NOMO-1 (cell line): Measurements from ENCODE around the gene ING4.

ENCODE experiments used
- DNase-seq, 2 experiments: peaks; one replicate each; lab custom pipeline; 2025; ENCODE audit not compliant: unreplicated experiment in 2 of 2; lab: John Stamatoyannopoulos, UW

The ING4 gene

DNA sequence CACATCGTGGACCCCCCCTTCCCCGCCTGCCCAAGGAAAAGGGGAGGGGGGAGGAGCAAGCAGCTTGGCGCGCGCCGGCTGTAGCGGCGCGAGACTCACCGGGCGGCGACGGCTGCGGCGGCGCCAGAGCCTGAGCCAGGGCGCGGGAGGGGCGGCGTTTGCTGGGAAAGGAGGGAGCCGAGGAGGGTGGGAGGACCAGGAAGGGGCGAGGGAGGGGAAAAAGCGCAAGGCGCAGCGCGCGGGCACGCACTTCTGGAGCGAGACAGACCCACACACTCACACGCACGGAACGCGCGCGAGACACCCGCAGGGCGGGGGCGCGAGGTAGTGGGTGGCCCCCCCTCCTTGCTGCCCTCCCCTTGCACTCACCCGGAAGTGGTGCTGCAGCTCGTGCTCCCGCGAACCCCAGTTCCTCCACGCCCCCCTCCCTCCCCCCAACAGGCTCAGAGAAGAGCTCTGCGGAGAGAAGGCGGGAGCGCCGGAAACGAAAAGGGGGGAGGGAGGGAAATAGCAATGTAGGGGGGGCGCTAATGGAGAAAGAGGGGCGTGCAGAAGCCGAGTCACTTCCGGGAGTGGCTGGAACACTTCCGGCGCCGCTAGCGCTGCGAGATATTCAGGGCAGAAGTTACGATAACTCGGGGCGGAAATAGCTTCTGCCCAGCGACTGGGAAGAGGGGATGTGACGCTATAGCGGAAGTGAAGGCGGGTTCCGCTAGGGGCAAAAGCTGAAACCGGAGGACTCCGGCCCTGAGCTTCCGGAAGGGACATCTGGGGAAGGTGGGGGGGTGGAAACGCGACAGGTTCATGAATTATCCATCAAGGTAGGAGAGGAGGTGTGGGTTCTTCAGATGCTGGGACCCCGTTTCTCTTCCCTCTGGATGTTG is 26.3 kb upstream of the ING4 start, which contains the start of gene ZNF384:
Gene ZNF384, minus strand, starts transcription at position 377 of the 884 bp plus-strand sequence. CDS start 9,855 bp downstream, outside the sequence.
- DNase-seq = peak; percentile 98 to 99

DNA sequence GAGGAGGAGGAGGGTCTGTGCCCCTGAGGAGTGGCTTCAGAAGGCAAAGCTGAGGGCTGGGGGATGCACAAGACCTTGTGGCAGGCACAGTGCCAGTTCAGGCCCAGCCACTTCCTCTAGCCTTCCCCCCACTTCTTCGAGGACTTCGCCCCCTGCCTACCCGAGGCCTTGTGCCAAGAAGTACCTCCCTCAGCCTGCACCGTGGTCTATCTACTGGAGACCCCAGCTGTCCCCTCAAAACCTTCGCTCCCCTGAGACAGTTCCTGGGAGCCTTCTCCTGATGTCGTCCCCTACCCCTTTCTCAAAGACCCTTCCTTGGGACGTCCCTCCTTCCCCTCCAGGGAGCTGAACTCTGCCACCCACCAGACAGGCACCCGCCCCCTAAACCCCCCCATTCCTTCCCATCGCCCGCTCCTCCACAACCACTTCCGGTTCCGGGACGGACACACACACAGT is 25.7 kb upstream of the ING4 start:
- DNase-seq = peak; percentile 42 to 59

DNA sequence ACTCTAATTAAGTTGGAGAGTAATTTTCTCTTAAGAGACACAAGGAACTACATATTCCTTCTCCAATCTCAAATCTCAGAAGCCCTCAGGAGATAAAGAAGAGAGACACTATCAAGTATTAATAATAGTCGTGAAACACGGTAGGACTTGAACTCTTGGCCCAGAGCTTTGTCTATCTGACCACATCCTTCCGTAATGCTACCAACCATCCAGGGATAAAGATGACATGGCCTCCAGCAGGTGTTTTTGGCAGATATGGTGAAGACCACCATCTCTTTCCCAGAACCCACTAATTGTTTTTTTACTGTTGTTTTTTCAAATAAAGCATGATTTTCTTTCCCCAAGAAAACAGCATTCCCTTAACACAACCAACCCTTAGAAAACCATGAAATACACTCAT is 22.9 kb upstream of the ING4 start:
- DNase-seq = no peak

DNA sequence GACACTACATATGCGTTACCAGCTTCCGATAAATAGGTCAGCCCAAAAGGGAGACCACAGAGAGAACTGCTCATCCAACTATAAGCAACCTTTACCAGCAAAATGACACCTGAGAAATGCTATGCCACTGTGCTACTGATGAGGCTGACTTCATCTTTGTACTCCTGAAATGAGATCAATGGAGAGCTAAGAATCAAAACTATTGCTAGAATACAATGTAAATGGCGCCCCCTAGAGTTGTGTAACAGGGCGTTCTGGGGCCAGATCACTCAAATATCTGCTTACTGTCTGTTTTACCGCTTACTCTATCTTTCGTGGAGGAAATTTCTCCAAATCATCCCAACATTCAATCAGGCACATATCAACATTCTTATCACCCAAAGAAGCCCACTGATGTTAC is 21.7 kb upstream of the ING4 start:
- peak in 1 of 2 experiments; percentile 39 for DNase-seq

DNA sequence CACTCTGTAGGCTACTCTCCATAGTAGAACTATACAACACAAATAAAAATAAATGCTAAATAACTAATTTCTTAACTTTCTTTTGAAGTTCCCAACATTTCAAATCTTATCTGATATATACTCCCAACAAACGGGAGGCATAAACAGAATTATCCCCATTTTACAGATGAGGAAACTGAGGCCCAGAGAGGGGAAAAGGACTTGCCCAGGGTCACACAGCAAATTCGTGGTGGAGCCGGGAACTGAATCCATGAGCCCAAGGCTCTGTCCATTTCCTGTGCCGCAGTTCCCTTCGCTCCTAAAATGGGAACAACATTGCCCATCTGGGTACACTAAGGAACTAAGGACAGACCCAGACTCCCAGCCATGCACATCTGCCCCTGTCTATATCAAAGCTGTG is 14.0 kb upstream of the ING4 start:
- DNase-seq = no peak

DNA sequence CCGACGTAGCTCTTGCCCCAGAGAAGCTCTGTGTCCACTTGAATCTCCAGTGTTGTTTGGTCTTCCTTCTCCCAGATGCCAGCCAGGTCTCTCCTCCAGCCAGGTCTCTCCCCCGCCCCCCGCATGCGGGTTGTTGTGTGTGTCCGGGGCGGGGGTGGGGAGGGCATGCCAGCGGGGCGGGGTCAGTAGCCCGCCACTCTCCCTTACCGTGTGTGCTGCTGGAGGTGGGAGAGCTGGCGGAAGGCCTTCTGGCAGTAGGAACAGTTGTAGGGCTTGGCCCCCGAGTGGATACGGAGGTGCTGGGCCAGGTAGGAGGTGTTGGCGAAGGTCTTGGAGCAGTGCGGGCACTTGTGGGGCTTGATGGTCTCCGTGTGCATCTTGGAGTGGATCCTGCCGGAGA is 9.2 kb upstream of the ING4 start:
- DNase-seq = no peak

DNA sequence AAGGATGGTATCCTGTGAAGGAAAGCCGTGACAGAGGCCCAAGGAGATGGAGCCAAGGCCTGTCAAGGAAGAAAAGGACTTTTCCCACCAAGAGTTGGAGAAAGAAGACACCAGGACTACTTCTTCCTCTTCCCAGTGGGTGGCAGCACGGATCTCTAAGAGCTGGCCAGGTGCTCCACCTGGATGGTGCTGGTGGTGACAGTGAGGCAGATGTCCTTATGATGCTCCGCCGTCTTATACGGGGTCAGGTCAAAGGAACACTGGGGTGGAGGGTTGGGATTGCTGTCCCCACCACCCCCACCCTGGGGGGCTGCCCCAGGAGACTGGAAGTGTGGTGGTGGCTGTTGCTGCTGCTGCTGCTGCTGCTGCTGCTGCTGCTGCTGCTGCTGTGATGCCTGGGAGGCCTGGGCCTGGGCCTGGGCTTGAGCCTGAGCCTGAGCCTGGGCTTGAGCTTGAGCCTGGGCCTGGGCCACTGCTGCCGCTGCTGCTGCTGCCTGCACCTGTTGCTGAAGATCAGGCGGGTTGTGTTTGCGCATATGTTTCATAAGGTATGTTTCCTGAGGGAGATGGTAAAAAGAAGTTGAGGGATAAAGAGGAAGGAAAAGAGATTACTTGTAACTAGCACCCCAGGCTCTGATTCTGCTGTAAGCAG is 4.8 kb upstream of the ING4 start:
- no peak for DNase-seq

DNA sequence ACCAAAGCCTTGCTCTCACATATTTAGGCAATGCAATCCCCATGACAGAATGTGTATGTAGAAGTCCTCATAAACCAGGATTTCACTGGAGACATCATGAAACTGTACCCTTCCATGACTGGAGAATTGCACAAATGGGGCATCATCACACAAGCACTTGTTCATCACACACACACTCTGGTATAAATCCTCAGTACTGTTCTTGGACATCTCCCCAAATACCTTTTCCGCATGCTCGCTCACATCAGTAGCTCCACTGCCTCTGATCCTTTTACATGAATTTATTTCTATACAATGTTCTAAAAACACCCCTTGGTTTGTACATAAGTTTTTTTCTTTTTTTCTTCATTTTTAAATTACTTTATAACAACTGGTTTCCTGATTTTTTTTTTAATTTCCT is 3.3 kb upstream of the ING4 start:
- DNase-seq = no peak

DNA sequence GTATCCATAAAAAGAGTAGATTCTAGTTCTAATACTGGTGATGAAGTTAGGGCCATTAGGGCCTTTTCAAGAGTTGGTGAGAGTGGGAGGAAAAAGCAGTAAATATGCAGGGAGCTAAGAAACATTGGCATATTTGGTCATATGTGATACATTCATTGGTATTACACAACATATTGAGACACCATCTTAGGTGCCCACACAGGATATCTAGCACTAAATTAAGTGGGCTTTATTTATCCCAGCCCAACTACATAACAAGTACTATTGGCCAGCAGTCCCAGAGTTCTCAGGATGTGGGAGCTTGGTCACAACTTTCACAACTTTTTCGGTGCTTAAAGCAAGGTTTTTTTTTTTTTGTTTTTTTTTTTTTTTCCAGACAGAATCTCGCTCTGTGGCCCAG is 2.0 kb upstream of the ING4 start:
- DNase-seq = peak; percentile 39 to 60

DNA sequence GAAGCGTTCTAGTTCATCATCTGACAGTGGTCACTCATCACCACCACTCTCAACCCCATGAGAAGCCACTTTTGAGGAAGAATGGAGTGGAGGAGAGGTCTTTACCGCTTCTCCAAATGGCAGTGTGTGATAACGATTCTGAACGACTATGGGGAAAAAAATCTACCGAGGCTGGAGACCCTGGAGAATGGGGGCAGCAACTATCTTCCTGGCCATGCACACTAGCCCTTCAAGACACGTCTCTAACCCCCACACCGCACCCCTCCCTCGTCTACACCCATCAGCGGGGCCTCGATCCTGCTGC is 365 bp downstream of the ING4 start:
- no peak for DNase-seq

DNA sequence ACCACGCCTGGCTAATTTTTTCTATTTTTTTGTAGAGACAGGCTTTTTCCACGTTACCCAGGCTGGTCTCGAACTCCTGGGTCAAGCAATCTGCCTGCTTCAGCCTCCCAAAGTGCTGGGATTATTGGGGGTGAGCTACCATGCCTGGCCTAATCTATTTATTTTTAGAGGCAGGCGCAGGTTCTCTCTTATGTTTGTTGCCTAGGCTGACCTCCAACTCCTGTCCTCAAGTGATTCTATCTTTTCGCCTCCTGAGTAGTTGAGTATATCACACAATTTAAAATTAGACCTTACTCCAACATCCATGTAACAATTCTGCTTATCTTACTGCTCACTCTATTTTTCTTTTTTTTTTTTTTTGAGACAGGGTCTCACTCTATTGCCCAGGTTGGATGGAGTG is 8.9 kb downstream of the ING4 start:
- no peak for DNase-seq

DNA sequence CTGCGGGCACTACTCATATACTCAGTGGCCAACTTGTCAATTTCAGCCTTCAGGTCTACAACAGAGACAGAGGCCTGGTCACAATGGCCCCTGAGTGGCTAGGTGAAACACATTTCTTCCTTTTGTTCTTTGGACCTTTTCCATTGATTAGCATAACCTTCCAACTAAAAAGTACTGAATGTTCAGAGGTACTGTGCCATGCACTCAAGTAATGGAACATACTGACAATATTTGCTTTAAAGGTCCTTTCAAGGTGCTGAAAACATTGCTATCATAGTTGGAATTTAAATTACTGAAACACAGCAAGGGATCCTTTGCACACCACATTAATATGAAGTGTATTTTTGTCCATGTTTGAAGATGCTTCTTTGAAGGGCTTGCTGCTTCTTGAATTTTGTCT is 9.6 kb downstream of the ING4 start:
- DNase-seq = no peak

DNA sequence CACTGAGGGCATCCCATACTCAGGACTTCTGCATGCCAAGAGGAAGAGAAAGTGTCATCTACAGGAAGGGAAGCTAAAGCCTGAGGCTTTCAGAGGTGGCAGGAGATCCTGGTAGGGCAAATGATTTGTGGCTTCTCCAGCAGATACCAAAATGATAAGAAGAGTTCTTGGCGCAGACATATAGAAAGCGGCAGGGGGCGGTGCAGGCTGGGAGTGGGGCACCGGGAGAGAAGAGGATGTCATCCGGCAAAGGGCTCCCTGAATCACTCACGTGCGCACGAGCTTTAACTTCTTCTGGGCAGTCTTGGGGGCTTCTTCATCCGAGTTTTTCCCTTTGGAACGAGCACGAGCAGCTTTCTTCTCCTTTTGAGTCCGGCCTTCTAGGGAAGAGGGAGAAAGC is 10.5 kb downstream of the ING4 start:
- DNase-seq = no peak

DNA sequence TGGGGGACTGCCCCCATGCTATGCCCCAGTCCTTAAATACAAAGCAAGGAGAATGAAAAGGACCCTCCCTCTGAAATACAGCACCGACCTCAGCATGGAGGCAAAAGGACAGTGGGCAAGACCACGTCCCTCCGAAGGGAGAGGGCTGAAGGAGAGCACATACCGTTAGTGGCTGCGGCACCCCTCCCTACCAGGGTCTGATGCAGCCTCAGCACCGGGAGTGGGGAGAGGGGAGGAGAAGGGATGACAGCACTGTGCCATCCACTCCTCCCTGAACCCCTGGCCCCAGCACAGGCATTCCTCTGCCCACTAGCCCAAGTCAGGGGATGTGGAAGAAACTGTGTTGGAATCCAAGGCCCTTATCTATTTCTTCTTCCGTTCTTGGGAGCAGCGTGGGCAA is 12.1 kb downstream of the ING4 start:
- DNase-seq = no peak

DNA sequence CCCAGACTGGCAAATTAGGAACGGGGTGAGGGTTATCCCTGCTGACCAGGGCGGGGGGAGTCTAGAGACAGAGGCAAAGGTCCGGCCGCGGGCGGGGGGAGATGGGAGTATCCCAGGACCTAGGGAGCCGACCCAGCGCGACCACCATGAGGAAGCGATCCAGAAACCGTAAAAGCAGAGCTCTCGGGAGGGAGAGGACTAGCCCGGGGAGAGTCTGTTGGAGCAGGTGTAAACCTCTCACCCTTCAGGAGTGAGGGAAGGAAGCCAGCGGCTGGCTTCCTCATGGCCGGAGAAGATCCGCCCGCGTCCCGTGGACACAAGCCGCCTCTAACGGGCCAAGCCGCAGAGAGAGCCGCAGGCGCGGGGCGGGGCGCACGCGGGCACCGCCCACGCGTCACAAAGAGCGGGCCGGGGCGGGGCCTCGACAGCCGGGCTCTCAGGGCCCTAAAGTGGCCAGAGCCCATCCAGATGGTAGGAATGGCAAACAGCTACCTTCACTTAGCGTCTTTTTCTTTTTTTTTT is 15.8 kb downstream of the ING4 start, which contains the start of gene ACRBP:
Gene ACRBP, minus strand, starts transcription at position 350 of the 522 bp plus-strand sequence. Its CDS starts 66 bp downstream, at position 284.
- peak; percentile 60 to 76 for DNase-seq

DNA sequence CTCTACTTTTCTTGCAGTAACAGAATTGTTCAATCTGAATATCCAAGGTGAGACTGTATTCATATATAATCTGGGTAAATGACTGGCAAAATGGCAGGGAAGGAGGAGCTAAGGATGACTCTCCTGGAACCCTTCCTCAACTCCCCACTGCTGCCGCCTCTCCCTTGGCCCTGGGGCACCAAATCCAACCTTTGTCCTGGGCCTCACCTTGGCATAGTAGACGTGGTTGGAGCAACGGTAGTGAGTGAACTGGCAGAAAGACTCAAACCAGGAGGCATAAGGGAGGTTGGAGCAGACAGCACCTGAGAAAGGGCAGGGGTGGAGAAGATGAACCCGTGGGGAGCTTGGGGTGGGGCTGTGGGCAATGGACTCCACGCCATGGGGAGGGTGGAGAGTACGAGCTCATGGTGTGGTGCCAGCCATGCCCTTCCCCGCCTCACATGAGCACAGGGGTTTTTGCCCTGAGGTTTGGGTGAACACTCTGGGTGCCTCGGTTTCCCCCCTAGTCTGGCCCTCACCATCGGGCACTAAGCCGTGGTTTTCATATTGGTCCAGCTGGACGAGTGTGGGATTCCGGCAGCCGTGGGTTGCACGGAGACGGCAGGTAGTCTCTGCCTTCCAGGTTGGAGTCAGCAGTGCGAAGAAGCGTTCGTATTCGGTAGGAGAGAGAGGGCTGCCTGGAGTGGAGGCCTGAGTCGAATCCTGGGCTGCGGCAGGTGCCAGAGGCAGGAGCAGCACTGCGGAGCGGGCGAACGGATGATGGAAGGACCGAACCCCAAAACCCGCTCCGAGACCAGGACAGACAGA is 16.4 kb downstream of the ING4 start:
- no peak for DNase-seq

DNA sequence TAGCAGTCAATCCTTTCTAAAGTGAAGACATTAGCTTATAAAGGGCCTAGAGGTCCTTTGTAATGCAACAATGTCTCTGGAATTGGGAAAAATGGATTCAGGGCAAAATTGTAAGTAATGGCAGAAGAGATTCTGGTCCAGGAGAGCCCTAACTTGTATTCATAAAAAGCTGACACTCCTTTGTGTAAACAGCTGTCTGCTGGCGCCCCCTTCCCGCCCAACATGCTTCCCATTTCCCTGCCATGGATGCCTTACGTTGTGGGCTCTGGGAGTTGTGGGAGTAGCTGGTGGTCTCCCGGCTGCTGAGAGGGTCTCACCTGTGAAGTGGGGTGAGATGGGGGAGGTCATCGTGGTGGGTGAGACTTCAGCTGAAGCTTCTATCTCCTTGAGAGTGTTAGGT is 18.0 kb downstream of the ING4 start:
- no peak for DNase-seq

DNA sequence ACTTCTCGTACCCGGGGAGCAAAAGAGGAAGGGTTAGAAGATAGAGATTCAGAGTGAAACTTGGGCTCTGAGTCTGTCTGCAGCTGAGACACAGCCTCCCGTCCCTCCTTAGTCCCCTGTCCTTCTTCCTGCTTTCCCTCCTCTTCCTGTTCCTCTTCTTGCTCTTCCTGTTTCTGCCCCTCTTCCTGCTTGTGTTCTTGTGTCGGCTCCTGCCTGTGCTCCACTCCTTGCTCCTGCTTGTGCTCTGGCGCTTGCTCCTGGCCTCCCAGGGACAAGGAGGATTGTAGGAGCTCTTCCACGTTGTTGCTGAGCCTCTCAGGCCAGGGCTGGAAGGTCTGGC is 18.7 kb downstream of the ING4 start:
- peak; percentile 78 to 87 for DNase-seq

DNA sequence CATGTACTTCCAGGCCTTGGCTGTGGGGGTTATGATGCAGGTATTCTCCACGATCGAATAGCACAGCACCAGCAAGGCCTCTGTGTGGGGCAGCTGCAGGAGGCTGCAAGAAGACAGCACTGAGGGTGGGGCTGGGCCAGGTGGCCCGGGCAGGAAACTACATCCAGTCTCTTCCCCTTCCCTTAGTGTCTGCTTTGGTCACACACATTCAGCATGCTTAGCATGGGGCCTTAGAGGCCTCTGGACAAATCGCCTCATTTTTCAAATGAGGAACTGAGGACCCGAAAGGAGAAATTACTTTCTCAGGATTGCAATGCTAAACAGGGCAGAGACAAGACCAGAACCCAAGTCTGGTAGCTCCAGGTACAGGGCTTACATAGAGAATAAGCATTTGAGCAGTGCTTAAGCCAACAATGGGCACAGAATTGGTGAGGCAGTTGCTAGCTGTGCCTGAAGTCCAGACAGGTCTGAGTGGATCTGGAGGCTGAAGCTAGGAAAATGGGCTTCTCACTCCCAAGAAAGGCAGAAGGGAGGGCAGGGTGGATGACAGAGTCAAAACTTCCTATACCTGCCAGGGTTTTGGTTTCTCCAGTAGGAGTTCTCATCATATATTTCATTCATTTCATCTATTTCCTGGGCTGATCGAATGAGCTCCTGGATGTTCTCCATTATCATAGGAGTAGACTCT is 19.2 kb downstream of the ING4 start:
- peak; percentile 82 to 92 for DNase-seq

DNA sequence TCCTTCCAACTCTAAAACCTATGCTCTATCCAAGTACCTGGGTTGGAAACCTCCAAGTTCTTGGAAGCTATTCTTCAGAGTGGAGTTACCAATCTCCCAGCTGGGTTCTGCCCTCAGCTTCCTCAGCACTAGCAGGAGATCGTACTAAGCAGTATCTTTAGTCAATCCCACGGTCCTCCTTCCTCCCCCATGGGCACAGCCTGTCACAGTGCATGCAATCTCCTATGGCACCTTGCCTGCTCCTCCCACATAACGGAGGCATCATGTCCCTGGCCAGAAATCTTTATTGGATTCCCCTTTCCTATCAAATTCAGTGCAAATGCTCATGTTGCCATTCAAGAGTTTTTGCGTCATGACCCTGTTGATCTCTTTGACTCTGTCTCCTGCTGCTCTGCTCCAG is 21.8 kb downstream of the ING4 start:
- no peak for DNase-seq

DNA sequence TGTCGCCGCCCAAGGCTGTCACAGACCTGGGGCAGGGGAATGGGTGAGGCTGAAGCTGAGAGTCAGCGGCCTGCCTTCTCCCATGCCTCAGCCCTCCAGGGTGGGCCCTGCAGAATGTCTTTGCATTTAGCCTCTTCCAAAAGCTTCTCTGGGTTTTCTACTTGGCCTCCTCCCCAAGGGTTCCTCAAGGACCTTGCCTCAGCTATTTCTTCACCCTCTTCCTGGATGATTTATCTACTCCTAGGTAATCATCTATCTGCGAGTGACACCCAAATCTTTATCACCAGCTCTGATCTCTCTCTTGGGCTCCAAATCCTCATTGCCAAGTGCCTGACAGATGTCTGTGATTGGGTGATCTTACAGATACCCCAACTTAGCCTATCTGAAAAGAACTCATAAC is 22.4 kb downstream of the ING4 start:
- no peak for DNase-seq
